ENCODE results near the gene LRIT3.
"Not testable (repeated sequence)": the region's sequence is repeated elsewhere in the genome, so short reads cannot be mapped to it uniquely, and the experiment has no call there.

Gene LRIT3

GRCh38 chr4:109850601-109851000 lies 2.7 kb downstream of the LRIT3 start:
- no peak for DNase-seq (ENCODE audit: low spot score)

- not testable (repeated sequence) for DNase-seq (ENCODE audit: low spot score)
Measured at GRCh38 chr4:109859426-109860300, 11.8 kb downstream of the LRIT3 start.

- DNase-seq (ENCODE audit: low spot score): no peak
Measured at GRCh38 chr4:109861271-109861670, 13.4 kb downstream of the LRIT3 start.

GRCh38 chr4:109861916-109862511 lies 14.1 kb downstream of the LRIT3 start:
- no peak for DNase-seq (ENCODE audit: low spot score)

- no peak for DNase-seq (ENCODE audit: low spot score)
Measured at GRCh38 chr4:109864134-109864533, 16.2 kb downstream of the LRIT3 start.

GRCh38 chr4:109870061-109870460 lies 22.2 kb downstream of the LRIT3 start:
- no peak for DNase-seq (ENCODE audit: low spot score)

- no peak for DNase-seq (ENCODE audit: low spot score)
Measured at GRCh38 chr4:109872065-109872464, 24.2 kb downstream of the LRIT3 start.

- DNase-seq (ENCODE audit: low spot score): no peak
Measured at GRCh38 chr4:109872950-109873656, 25.2 kb downstream of the LRIT3 start.

- no peak for DNase-seq (ENCODE audit: low spot score)
Measured at GRCh38 chr4:109873791-109874514, 26.0 kb downstream of the LRIT3 start.

- DNase-seq (ENCODE audit: low spot score): no peak
Measured at GRCh38 chr4:109875106-109875505, 27.2 kb downstream of the LRIT3 start.

GRCh38 chr4:109875553-109875952 lies 27.6 kb downstream of the LRIT3 start:
- DNase-seq (ENCODE audit: low spot score): not testable (repeated sequence)

- DNase-seq (ENCODE audit: low spot score): no peak
Measured at GRCh38 chr4:109876634-109877265, 28.8 kb downstream of the LRIT3 start.

- no peak for DNase-seq (ENCODE audit: low spot score)
Measured at GRCh38 chr4:109877400-109877799, 29.5 kb downstream of the LRIT3 start.

- no peak for DNase-seq (ENCODE audit: low spot score)
Measured at GRCh38 chr4:109878355-109878754, 30.4 kb downstream of the LRIT3 start.

GRCh38 chr4:109879081-109879480 lies 31.2 kb downstream of the LRIT3 start:
- no peak for DNase-seq (ENCODE audit: low spot score)

GRCh38 chr4:109879636-109880314 lies 31.9 kb downstream of the LRIT3 start:
- DNase-seq (ENCODE audit: low spot score): no peak

- no peak for DNase-seq (ENCODE audit: low spot score)
Measured at GRCh38 chr4:109886303-109886702, 38.4 kb downstream of the LRIT3 start.

GRCh38 chr4:109887071-109887470 lies 39.2 kb downstream of the LRIT3 start:
- DNase-seq (ENCODE audit: low spot score): no peak

GRCh38 chr4:109890076-109890475 lies 42.2 kb downstream of the LRIT3 start:
- DNase-seq (ENCODE audit: low spot score): no peak

- no peak for DNase-seq (ENCODE audit: low spot score)
Measured at GRCh38 chr4:109902559-109903251, 54.8 kb downstream of the LRIT3 start.

GRCh38 chr4:109908731-109909130 lies 60.8 kb downstream of the LRIT3 start:
- DNase-seq (ENCODE audit: low spot score): no peak

Data from iPS-NIHi11 (cell line).